Central memory CD4-positive, alpha-beta T cell (primary cell): Measurements from ENCODE around the gene DAPK1.

ENCODE experiments used
- DNase-seq: peaks from one replicate; pipeline ENCODE4 v3.0.0; 2022

The DAPK1 gene

DNA sequence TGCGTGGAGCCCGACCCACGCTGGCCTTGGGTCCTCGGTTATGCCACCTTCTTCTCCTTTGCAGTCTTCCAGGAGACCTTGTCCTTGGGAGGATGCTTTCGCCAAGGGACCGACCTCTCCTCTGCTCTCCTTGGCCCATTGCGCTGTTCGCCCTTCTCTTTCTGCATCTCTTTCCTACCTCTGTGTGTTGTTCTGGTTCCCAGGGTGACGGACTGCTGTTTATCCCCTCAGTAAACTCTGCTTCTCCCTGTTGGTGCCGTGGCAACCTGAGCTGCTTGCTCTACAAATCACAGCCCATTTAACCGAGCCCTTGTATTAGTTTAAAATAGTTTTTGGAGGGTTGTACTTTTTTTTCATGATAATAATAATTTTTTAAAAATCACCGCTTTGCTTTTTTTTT lies 97.9 kb downstream of the DAPK1 start:
- DNase-seq: no peak

- no peak for DNase-seq
These were observed 99.2 kb downstream of the DAPK1 start for GRCh38 chr9:87596862-87597261.

- DNase-seq: no peak
These were observed 100.2 kb downstream of the DAPK1 start for GRCh38 chr9:87597710-87598443.

DNA sequence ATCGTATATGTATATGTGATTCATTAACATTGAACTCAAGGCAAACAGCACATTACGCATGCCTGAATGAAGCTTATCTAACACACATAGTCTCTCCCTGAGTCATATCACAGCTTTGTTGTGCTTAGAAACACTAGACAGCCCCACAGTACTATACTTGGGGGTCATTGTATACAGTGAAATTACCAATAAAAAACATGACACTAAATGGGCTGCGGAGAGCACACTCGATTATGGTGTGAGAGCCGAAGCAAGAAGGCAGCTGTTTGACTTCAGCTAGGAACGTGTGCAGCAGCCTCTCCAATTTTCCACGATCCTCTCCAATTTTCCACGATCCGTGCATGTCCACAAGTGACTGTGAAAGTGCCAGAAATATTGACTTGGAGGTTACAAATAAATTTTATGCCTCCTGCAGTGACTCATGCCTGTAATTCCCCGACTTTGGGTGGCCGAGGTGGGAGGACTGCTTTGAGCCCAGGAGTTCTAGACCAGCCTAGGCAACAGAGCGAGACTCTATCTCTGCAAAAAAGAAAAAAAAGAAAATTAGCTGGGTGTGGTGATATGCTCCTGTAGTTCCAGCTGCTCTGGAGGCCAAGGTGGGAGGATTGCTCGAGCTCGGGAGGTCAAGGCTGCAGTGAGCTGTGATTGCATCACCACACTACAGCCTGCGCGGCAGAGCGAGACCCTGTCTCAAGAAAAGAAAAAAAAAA lies 102.4 kb downstream of the DAPK1 start:
- no peak for DNase-seq

GRCh38 chr9:87601176-87601575 lies 103.5 kb downstream of the DAPK1 start:
- no peak for DNase-seq

DNA sequence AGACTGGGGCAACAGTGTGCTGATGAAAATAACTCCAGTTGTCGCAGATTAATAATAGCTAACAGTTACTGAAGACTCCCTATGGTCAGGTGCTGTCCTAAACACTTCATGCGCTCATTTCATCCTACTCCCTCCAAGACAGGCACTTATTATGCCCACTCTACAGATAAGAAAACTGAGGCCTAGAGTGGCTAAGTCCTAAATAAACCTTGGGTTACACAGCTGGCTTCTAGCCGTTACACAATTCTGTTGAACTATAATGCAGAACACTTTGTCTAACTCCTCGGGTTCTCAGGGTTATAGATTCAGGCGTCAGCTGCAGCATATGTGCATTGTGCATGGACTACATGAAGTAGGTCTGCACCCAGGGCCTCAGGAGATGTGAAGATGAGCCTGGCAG lies 103.9 kb downstream of the DAPK1 start:
- no peak for DNase-seq

DNA sequence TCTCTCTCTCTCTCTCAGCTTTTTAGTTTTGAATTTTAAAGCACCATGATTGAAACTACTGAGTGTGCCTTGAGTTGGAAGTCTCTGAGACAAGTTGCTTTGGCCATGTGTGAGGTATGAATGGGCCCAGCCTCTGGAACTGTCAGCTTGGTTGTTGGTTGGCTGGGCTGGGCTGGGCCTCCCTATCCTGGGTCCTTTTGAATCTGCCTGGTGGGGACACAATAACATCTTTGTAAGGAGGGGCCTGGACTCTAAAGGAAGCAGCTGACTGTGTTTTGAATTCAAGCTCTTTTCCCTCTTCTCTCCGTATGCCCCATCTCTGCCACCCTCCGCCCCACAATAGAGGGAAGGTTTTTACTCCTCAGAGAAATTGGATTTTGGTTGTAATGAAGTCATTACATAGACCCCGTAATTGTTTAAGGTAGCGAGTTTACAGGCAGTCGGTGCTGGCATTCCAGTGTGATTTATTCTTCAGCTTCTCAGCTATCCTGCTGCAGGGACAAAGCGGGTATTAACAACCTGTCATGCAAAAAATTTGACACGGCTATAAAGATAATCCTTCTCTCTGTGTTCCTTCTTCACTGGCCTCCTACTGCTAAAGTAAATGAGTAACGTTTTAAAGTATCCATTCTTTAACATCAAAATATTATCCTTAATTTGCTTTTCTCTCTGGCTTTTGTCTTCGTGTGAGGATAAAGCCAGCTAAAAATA lies 105.4 kb downstream of the DAPK1 start:
- no peak for DNase-seq

GRCh38 chr9:87603854-87604490 lies 106.3 kb downstream of the DAPK1 start:
- no peak for DNase-seq

GRCh38 chr9:87604886-87605588 lies 107.4 kb downstream of the DAPK1 start:
- no peak for DNase-seq

GRCh38 chr9:87605676-87606075 lies 108.0 kb downstream of the DAPK1 start:
- no peak for DNase-seq

- no peak for DNase-seq
These were observed 109.3 kb downstream of the DAPK1 start for GRCh38 chr9:87606841-87607521.

- DNase-seq: no peak
These were observed 110.2 kb downstream of the DAPK1 start for GRCh38 chr9:87607859-87608258.

DNA sequence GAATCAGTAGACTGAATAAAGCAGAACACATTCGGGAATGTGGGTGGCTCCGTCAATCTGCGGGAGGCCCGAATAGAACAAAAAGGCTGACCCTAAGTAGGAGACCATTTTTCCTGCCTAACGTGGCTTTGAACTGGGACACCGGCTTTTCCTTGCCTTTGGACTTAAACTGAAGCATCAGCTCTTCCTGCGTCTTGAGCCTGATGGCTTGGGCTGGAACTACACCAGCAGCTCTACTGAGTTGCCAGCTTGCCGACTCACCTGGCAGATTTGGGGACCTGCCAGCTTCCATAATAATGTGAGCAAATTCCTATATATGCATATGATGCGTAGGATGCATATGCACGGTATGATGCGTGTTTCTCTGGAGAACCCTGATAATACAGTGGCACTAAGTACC lies 111.3 kb downstream of the DAPK1 start:
- no peak for DNase-seq

GRCh38 chr9:87609486-87609885 lies 111.8 kb downstream of the DAPK1 start:
- DNase-seq: no peak

DNA sequence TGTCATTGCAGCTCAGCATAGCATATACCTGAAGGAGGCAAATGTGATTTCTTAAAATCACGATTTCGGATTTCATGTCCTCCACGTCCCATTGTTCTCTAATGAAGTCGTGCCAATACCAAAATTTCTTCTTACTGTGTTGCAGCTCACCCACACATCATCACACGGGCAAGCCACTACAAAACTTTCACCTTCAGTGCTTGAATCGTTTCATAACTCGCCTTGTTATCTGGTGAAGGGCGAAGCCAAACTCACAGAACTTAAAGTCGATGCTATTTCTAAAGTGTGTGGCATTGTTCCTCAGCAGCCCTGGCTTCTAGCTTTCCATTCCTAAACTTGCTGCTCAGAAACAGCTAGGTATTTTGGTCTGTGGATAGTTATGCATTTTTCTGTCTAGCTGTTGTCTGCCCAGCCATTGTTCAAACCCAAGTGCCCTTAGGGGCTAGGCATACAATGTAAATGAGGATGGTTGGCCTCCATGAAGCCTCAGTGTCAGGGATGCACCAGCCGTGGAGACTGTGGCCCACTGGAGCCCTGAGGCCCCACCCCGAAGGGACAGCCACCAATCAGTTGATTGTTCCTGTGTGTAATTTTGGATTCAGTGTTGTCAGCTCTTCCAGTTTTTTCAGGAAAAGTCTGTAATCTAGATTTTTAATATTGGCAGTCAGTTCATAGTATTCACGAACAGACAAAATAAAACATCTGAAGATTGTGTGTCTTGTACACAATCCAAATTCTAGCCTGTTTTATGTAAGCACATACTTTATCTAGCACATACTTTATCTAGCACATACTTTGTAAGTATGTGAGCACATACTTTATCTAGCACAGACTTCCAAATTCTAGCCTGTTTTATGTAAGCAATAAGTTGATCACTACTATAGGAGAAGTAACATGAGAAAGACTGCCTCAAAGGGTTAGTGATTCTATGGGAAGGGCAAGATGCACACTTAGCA lies 112.8 kb downstream of the DAPK1 start:
- DNase-seq: no peak

DNA sequence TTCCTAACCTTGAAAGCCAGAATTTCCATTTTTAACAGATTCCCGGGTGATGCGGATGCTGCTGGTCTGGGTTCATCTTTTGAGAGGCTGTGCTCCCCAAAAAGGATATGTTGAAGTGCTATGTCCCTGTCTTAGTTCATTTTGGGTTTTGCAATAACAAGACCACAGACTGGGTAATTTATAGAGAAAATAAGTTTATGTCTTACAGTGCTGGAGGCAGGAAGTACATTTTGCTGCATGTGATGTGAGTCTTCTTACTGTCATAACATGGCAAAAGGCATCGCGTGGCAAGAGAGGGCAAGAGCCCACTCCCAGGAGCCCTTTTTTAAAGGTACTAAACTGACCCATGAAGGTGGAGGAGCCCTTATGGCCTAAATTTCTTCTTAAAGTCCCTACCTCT lies 114.1 kb downstream of the DAPK1 start:
- DNase-seq: no peak

- no peak for DNase-seq
These were observed 114.9 kb downstream of the DAPK1 start for GRCh38 chr9:87612536-87612935.

DNA sequence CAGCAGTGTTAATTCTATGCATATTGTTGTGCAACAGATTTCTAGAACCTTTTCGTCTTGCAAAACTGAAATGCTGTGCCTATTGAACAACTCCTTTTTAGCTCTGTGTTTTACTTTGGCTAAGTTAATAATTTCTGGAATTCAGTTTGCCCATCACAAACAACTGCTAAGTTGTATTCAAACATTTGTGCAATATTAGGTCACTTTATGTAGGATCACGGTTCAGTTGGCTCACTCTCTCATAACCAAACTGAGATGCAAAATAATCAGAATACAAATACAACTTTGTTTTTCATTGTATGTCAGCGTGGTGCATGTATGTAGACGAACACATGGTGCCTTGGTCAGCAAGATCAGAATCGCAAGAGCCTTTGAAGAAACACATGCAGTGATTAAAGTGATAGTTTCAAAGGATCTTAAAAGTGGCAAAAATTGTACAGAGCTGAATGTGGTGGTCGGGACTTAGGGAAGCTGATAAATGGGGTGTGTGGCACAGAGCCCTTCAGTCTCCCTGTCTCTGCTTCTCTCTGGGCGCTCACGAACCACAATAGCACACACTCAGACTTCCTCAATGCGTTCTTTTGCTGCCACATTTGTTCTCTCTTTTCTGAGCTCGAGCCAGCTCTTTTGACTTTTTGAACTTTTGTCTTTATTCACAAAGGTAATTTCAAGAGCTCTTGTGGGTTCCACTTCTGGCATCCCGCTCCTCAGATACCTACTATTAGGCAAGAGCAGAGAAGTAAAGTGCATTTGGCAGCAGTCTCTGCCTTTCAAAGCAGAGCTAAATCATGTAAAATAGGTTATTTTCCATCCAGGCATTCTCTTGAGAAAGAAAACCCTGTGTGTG lies 115.8 kb downstream of the DAPK1 start:
- no peak for DNase-seq

DNA sequence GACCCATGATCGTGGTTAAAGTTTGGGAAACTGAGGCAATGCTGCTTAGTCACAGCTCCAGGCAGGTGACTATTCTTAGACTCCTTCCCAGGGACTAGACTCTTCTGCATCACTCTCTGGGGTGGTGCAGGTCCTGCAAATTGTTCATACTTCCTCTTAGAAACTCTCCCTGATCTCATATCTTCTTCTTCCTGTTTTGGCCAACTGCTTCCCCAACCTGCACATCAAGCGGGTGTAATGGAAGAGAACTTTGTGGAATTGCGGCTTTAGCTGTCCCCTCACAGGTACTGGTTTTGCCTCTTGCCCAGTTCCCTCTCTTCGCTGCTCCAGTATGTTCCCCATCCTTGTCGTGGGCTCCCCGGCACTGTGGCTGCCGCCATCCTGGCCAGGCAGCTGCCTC lies 116.7 kb downstream of the DAPK1 start:
- no peak for DNase-seq

GRCh38 chr9:87615136-87615535 lies 117.5 kb downstream of the DAPK1 start:
- DNase-seq: no peak
